SH-SY5Y (cell line): ENCODE data around the gene MAGEF1.

ENCODE experiments used
- GATA2 ChIP-seq: IDR thresholded peaks from 2 replicates; pipeline ENCODE4 v1.6.1; 2011; ENCODE audit warnings: mild to moderate bottlenecking, low read depth, low read length
- GATA3 ChIP-seq: IDR thresholded peaks from 2 replicates; pipeline ENCODE4 v1.6.1; 2011; ENCODE audit warnings: low read depth, mild to moderate bottlenecking, low read length, moderate library complexity

DNA sequence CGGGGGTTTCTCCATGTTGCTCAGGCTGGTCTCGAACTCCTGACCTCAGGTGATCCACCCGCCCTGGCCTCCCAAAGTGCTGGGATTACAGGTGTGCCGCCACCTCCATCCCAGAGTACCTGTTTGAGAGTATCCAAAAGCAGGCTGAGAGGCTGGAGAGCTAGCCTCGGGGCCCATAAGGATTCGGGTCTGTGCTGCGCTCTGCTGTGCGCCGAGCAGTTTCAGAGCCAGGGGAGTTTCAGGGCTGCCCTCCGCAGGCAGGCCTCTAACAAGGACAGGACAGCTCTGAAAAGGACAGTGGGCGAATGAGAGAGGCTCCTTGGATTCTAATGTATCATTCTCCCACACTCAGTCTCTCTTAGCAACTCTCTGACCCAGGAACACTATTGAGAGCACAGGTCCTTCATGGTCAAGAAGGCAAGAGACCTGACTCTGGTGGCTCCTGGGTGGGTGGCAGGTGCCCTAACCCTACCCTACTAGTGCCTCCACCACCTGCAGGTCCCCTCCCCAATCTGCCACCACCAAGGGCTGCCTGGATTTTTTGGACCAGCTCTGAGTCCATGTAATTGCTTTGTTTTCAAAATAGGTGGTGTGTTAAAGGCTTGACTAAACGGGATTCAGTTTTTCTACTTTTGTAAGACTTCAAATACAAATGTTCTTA is 27.8 kb downstream of the MAGEF1 start:
- TF ChIP-seq GATA3 (no peak), GATA2 (no peak)
